ENCODE data around the gene PTTG2.

DNA sequence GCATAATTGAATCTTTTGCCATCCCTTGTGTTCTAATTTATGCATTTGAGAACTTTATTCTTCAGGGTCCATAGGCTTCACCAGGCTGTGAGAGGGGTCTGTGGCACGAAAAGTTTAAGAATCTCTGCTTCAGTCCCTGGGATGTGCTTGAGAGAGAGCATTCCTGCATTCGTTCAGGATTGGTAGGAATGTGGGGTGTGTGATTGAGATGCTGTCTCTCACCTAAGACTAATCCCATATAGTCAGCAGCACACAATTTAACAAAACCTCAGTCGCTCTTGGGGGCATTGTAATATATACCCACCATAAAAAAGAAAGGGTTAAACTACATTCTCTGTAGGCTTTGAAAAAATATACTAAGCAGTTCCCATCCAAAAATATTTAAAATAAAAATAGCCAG lies 41.7 kb downstream of the PTTG2 start:
- no peak for TF ChIP-seq POLR2A (IDR thresholded peaks at IDR 0.05; ENCODE audit: low read depth, low read length)
- TF ChIP-seq RFX5 (IDR thresholded peaks at IDR 0.05; ENCODE audit: low read depth, low read length): no peak
- TF ChIP-seq CEBPB (IDR thresholded peaks at IDR 0.05; ENCODE audit: low read depth, low read length): no peak
- no peak for TF ChIP-seq MXI1 (IDR thresholded peaks at IDR 0.05; ENCODE audit: borderline replicate concordance, low read depth, low read length)
- TF ChIP-seq, protein P1, sequence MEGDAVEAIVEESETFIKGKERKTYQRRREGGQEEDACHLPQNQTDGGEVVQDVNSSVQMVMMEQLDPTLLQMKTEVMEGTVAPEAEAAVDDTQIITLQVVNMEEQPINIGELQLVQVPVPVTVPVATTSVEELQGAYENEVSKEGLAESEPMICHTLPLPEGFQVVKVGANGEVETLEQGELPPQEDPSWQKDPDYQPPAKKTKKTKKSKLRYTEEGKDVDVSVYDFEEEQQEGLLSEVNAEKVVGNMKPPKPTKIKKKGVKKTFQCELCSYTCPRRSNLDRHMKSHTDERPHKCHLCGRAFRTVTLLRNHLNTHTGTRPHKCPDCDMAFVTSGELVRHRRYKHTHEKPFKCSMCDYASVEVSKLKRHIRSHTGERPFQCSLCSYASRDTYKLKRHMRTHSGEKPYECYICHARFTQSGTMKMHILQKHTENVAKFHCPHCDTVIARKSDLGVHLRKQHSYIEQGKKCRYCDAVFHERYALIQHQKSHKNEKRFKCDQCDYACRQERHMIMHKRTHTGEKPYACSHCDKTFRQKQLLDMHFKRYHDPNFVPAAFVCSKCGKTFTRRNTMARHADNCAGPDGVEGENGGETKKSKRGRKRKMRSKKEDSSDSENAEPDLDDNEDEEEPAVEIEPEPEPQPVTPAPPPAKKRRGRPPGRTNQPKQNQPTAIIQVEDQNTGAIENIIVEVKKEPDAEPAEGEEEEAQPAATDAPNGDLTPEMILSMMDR (conservative IDR thresholded peaks at IDR 0.05; ENCODE audit: low read depth, low read length): no peak
- TF ChIP-seq FOS (IDR thresholded peaks at IDR 0.05; ENCODE audit: low read depth, low read length): no peak
- TF ChIP-seq, protein P2, sequence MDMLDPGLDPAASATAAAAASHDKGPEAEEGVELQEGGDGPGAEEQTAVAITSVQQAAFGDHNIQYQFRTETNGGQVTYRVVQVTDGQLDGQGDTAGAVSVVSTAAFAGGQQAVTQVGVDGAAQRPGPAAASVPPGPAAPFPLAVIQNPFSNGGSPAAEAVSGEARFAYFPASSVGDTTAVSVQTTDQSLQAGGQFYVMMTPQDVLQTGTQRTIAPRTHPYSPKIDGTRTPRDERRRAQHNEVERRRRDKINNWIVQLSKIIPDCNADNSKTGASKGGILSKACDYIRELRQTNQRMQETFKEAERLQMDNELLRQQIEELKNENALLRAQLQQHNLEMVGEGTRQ (IDR thresholded peaks at IDR 0.05; ENCODE audit: low read depth, low read length): no peak
- TF ChIP-seq SMC3 (IDR thresholded peaks at IDR 0.05; ENCODE audit: low read depth, low read length): no peak
- no peak for TF ChIP-seq RAD21 (IDR thresholded peaks at IDR 0.05; ENCODE audit: low read length)
- TF ChIP-seq, protein P3, sequence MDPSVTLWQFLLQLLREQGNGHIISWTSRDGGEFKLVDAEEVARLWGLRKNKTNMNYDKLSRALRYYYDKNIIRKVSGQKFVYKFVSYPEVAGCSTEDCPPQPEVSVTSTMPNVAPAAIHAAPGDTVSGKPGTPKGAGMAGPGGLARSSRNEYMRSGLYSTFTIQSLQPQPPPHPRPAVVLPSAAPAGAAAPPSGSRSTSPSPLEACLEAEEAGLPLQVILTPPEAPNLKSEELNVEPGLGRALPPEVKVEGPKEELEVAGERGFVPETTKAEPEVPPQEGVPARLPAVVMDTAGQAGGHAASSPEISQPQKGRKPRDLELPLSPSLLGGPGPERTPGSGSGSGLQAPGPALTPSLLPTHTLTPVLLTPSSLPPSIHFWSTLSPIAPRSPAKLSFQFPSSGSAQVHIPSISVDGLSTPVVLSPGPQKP (IDR thresholded peaks at IDR 0.05; ENCODE audit: borderline replicate concordance, low read depth, low read length): no peak
- TF ChIP-seq BHLHE40 (IDR thresholded peaks at IDR 0.05; ENCODE audit: low read depth, low read length): no peak
- TF ChIP-seq MAZ (IDR thresholded peaks at IDR 0.05; ENCODE audit: borderline replicate concordance, low read depth, low read length): no peak
